KBM-7 (cell line): Measurements from ENCODE around the gene KIF12.

ENCODE experiments used
- DNase-seq: peaks from one replicate; pipeline ENCODE4 v3.0.0-alpha.2; 2015
- in situ Hi-C: fragments of 300-500 bp; cut with MboI; formaldehyde crosslinking; loops from 2 replicates; pipeline ENCODE4 v1.14.3; 2020; ENCODE audit warnings: low sequenced_read_pairs, low pct_unique_long_range_greater_than_20kb, mixed read lengths

Gene KIF12

GRCh38 chr9:114110180-114110579 lies 11.1 kb upstream of the KIF12 start:
- in situ Hi-C loops = no loop called here
- DNase-seq = no peak

- no peak for DNase-seq
- in situ Hi-C loops = no loop called here
Observed at GRCh38 chr9:114109124-114109523, 10.0 kb upstream of the KIF12 start.

- in situ Hi-C loops = no loop called here
- peak; percentile 72 for DNase-seq
Observed at GRCh38 chr9:114108016-114108833, 9.1 kb upstream of the KIF12 start.

DNA sequence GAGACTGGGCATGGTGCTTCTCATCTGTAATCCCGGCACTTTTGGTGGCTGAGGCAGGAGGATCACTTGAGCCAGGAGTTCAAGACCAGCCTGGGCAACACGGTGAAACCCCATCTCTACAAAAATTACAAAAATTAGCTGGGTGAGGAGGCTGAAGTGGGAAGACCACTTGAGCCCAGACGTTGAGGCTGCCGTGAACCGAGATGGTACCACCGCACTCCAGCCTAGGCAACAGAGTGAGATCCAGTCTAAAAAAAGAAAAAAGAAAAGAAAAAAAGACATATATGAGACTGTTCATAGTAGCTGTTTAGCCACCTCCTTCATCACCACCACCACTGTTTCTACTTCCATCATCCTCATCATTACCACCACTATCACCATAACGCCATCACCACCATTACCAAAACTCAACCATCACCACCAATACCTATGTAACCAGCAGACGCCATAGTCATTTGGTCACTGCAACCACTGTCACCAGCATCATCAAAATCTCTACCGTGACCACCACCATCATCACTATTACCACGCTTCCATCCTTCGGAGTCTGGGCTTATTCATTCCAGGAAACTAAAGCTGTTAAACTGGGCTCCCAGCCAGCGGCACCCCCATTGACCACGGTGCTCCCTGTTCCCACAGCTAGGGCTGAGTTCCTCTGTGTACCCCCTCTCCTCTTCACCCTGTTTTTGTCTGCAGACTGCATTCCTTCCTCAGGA lies 8.4 kb upstream of the KIF12 start:
- no peak for DNase-seq
- in situ Hi-C loops = no loop called here

DNA sequence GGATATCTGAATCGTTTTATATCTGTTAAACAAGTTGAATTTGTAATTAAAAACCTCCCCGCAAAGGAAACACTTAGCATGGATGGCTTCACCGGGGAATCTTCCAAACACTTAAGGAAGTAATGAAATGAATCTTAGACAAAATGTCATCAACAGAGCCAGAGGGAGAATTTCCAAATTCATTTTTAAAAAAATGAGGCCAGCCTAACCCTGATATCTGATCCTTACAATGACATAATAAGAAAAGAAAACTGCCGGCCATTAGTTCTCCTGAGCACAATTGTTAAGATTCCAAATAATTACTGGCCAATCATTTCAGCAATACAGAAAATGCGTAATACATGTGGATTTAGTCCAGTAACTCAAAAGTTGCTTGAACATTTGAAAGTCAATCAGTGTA lies 6.1 kb upstream of the KIF12 start:
- in situ Hi-C loops = no loop called here
- no peak for DNase-seq

- no peak for DNase-seq
- in situ Hi-C loops = no loop called here
Observed at GRCh38 chr9:114102484-114102883, 3.4 kb upstream of the KIF12 start.

DNA sequence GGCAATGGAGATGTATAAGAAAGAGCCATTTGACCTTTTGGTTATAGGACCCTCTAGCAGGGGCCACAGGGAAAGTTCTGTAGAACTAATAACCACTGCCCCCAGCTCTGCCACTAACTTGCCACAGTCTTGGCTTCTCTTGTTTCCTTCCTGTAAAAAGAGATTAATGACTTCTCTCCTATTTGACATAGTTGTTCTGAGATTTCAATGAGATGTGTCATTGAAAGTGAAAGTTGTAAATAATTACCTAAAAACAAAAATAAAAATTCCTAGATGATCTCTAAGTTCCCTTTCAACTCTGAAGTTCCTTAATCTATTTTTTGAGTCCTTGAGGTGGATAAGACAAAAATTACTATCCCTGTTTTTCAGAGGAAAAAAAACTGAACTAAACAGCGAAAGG lies 1.4 kb upstream of the KIF12 start:
- in situ Hi-C loops = no loop called here
- no peak for DNase-seq

GRCh38 chr9:114099669-114100270 lies 678 bp upstream of the KIF12 start:
- in situ Hi-C loops = no loop called here
- no peak for DNase-seq

GRCh38 chr9:114098021-114098935 lies 814 bp downstream of the KIF12 start:
- DNase-seq = peak; percentile 29
- in situ Hi-C loops = no loop called here

GRCh38 chr9:114097613-114098020 lies 1.5 kb downstream of the KIF12 start:
- in situ Hi-C loops = no loop called here
- no peak for DNase-seq

DNA sequence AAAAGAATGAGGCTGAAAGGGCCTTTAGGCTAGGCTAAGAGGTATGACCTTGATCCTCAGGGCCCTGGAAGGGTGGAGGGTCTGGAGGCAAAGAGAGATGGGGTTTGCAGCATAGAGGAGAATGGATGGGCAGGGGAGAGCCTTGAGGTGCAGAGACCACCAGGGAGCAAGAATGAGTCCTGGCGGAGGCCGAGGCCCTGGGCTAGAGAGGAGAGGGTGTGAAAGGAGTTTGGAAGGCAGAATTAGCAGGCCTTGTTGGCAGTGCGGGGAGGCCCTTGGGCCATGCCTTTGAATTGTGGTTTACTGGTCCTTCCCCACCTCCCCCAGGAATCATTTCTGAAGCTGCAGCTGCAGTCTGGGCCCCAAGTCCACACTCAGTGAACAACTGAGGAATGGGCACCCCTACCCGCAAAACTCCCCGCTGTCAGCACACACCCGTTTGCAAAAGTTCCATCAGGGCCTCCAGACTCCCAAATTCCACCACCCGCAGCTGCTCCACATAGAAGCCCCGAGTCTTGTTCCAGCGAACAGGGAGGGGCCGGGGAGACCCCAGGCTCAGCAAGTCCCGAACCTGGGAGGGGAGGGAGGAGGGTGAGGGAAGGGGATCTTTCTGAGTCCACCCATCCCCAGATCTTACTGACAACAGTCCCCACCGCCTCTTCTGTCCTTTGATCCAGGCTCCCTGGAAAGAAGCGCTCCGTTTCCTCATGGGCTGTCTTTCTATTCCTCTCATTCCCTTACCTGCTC lies 2.1 kb downstream of the KIF12 start:
- no peak for DNase-seq
- in situ Hi-C loops = no loop called here

GRCh38 chr9:114096041-114096511 lies 3.0 kb downstream of the KIF12 start:
- in situ Hi-C loops = no loop called here

GRCh38 chr9:114094971-114095370 lies 4.1 kb downstream of the KIF12 start:
- no peak for DNase-seq
- in situ Hi-C loops = no loop called here

More at GRCh38 chr9:114096041-114096511, 3.0 kb downstream of the KIF12 start:
- no peak for DNase-seq

- no peak for DNase-seq
- in situ Hi-C loops = no loop called here
Observed at GRCh38 chr9:114093761-114094505, 5.2 kb downstream of the KIF12 start.

DNA sequence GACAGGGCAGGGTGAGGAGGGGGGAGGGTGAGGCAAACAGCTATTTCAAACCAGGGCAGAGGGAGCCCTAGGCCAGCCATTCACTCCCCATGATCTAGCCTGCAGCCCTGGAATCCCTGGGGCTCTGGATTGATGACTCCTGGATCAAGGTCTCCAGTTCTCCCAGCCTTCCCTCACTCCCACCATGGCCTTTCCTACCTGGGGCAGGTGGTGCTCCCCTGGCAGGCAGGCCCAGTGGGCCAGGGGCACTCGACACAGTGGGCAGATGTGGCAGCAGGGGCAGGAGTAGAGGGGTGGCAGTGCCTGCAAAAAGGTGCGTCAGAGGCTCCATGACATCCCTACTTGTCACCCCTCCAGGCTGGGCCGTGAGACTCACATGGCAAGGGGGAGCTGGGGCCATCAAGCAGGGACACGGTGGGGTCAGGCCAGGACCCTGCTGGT lies 6.0 kb downstream of the KIF12 start:
- in situ Hi-C loops = no loop called here
- DNase-seq = no peak

- no peak for DNase-seq
- in situ Hi-C loops = no loop called here
Observed at GRCh38 chr9:114092336-114092735, 6.8 kb downstream of the KIF12 start.

GRCh38 chr9:114091711-114092110 lies 7.4 kb downstream of the KIF12 start:
- no peak for DNase-seq
- in situ Hi-C loops = no loop called here

- in situ Hi-C loops = no loop called here
- no peak for DNase-seq
Observed at GRCh38 chr9:114090798-114091197, 8.3 kb downstream of the KIF12 start.
